HepG2 (cell line): ENCODE data around the gene MYH10. TPM values are rescaled to one million over a fixed set of nuclear protein-coding genes. Genes with fewer than 3 reads are reported as not detected.
A peak's percentile ranks its signal among the peaks of the same experiment; 100 is the strongest.

Experiments used
- DDIT3 ChIP-seq: sonication (generic); formaldehyde crosslinking; IDR thresholded peaks from 2 replicates; pipeline ENCODE4 v1.4.0; 2020; ENCODE audit warnings: mild to moderate bottlenecking, missing genetic modification reagents
- ELK4 ChIP-seq: sonication (generic); formaldehyde crosslinking; IDR thresholded peaks from 2 replicates; pipeline ENCODE4 v1.9.0; 2021; ENCODE audit warnings: missing genetic modification reagents, borderline replicate concordance
- HNRNPL ChIP-seq: fragments of 200-400 bp; formaldehyde crosslinking; IDR thresholded peaks from 2 replicates; pipeline ENCODE4 v1.6.1; 2017; ENCODE audit warnings: mild to moderate bottlenecking, low read depth, low read length
- MIER3 ChIP-seq: IDR thresholded peaks from 2 replicates; pipeline ENCODE4 v1.6.1; 2016; ENCODE audit warnings: missing compliant biosample characterization, borderline replicate concordance
- SKIL ChIP-seq: sonication (generic); formaldehyde crosslinking; IDR thresholded peaks from 2 replicates; pipeline ENCODE4 v1.8.0; 2022; ENCODE audit warnings: missing genetic modification reagents, mild to moderate bottlenecking, moderate library complexity, borderline replicate concordance
- SMAD3 ChIP-seq: sonication (generic); formaldehyde crosslinking; IDR thresholded peaks from 2 replicates; pipeline ENCODE4 v1.4.0; 2020; ENCODE audit warnings: missing genetic modification reagents
- SOX13 ChIP-seq, 3 experiments: fragments of 450-650 bp in 1 of 3; sonication (generic) in 1 of 3; formaldehyde crosslinking in 1 of 3; IDR thresholded peaks in 2 of 3; conservative IDR thresholded peaks in 1 of 3; 2 replicates each; pipeline versions ENCODE4 v1.5.0 to v1.6.1; 2016 to 2020; ENCODE audit warnings: antibody characterized with exemption in 1 of 3, mild to moderate bottlenecking in 1 of 3, missing compliant biosample characterization in 1 of 3, missing genetic modification reagents in 1 of 3, moderate library complexity in 1 of 3
- SSRP1 ChIP-seq: IDR thresholded peaks from 2 replicates; pipeline ENCODE4 v1.6.1; 2016; ENCODE audit warnings: control low read depth
- TCF7 ChIP-seq: sonication (generic); IDR thresholded peaks from 2 replicates; pipeline ENCODE4 v1.6.1; 2016; ENCODE audit warnings: antibody characterized with exemption, low read depth
- TERF1 ChIP-seq: sonication (generic); formaldehyde crosslinking; IDR thresholded peaks from 2 replicates; pipeline ENCODE4 v1.8.0; 2022; ENCODE audit warnings: mild to moderate bottlenecking, missing genetic modification reagents, moderate library complexity
- ZBTB21 ChIP-seq: sonication (generic); formaldehyde crosslinking; IDR thresholded peaks from 2 replicates; pipeline ENCODE4 v1.4.0; 2020; ENCODE audit warnings: missing genetic modification reagents
- ZNF142 ChIP-seq: sonication (generic); formaldehyde crosslinking; IDR thresholded peaks from 2 replicates; pipeline ENCODE4 v1.4.0; 2020; ENCODE audit warnings: missing genetic modification reagents
- polyA plus RNA-seq, 8 experiments: library from polyadenylated mRNA; depleted of rRNA in 3 of 8; stranded (reverse) in 7 of 8; unstranded in 1 of 8; fragments of >200 nt; fragmentation: Illumina TruSeq in 4 of 8; extraction: Trizol in 4 of 8; gene quantifications; 2 replicates each; pipeline versions ENCODE4 v1.2.1 to v1.2.3, GENCODE V29; 2011 to 2016; ENCODE audit warnings: low read depth in 4 of 8, missing spikeins in 1 of 8, mixed read lengths in 1 of 8; ENCODE audit not compliant: insufficient read depth in 1 of 8
- total RNA-seq, 5 experiments: library from RNA; depleted of rRNA; stranded (reverse); fragments of >200 nt; fragmentation: Illumina TruSeq; extraction: Trizol; gene quantifications; 2 replicates each; pipeline ENCODE4 v1.2.3, GENCODE V29; 2016; ENCODE audit warnings: low read depth in 1 of 5

The MYH10 gene
- total and polyA plus RNA-seq, 2 of the 13 experiments (the other 11 are each of a cell fraction or from before 2014, with no cell fraction given) = 43.4 to 68.6 TPM

GRCh38 chr17:8542599-8543502 lies 87.7 kb downstream of the MYH10 start (continued):
- no peak for TF ChIP-seq ZNF142
- TF ChIP-seq HNRNPL = no peak
- TF ChIP-seq SKIL (CRISPR knock-in tag) = peak; percentile 15; the same call in 1 of the 2 replicates
- peak; percentile 79; the same call in 1 of the 2 replicates for TF ChIP-seq DDIT3 (CRISPR knock-in tag)
- no peak for TF ChIP-seq TERF1 (CRISPR knock-in tag)
- TF ChIP-seq SOX13 (IDR thresholded peaks at IDR 0.05) = peak; percentile 24; the same call in 1 of the 2 replicates
- TF ChIP-seq SOX13 (CRISPR knock-in tag; conservative IDR thresholded peaks at IDR 0.05 in 1 of 2, IDR thresholded peaks at IDR 0.05 in 1 of 2) = peak in 1 of 2 experiments; percentile 85; a peak in 2 of 4 replicates
- peak; percentile 83 for TF ChIP-seq ZBTB21 (CRISPR knock-in tag)
- TF ChIP-seq TCF7 = peak; percentile 61
- 0 out of 2 replicates have a peak, but pooled peaks have one; percentile 35 for TF ChIP-seq SSRP1 (CRISPR knock-in tag)
- TF ChIP-seq SMAD3 (CRISPR knock-in tag) = peak; percentile 66; the same call in 1 of the 2 replicates
- peak; percentile 92 for TF ChIP-seq MIER3
- no peak for TF ChIP-seq ELK4 (CRISPR knock-in tag)
